ENCODE measurements around the gene NEGR1.

Gene NEGR1

DNA sequence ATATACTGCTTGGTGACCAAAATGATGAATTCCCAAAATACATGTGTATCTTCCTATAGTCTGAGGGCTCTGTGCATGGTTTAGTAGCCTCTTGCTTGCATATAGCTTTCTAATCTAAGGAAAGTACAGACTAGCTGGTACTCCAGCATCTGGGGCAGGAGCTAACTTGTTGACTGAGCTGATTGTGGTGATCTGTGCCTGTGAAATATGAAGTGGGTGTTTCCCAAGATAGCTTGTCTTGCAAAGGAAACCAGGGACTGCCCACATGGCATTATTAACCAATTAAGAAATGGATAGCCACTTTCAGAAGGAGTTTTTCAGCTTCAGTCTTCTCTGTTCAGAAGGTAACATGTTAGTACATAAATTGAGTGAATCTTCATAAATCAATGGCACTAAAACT is 219.8 kb downstream of the NEGR1 start:
- Histone ChIP-seq H3K27ac (no peak overlapping the region), H3K4me3 (no peak overlapping the region)
- DNase-seq (ENCODE audit: low spot score): no peak
- TF ChIP-seq, protein P1, sequence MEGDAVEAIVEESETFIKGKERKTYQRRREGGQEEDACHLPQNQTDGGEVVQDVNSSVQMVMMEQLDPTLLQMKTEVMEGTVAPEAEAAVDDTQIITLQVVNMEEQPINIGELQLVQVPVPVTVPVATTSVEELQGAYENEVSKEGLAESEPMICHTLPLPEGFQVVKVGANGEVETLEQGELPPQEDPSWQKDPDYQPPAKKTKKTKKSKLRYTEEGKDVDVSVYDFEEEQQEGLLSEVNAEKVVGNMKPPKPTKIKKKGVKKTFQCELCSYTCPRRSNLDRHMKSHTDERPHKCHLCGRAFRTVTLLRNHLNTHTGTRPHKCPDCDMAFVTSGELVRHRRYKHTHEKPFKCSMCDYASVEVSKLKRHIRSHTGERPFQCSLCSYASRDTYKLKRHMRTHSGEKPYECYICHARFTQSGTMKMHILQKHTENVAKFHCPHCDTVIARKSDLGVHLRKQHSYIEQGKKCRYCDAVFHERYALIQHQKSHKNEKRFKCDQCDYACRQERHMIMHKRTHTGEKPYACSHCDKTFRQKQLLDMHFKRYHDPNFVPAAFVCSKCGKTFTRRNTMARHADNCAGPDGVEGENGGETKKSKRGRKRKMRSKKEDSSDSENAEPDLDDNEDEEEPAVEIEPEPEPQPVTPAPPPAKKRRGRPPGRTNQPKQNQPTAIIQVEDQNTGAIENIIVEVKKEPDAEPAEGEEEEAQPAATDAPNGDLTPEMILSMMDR (IDR thresholded peaks at IDR 0.05): no peak

DNA sequence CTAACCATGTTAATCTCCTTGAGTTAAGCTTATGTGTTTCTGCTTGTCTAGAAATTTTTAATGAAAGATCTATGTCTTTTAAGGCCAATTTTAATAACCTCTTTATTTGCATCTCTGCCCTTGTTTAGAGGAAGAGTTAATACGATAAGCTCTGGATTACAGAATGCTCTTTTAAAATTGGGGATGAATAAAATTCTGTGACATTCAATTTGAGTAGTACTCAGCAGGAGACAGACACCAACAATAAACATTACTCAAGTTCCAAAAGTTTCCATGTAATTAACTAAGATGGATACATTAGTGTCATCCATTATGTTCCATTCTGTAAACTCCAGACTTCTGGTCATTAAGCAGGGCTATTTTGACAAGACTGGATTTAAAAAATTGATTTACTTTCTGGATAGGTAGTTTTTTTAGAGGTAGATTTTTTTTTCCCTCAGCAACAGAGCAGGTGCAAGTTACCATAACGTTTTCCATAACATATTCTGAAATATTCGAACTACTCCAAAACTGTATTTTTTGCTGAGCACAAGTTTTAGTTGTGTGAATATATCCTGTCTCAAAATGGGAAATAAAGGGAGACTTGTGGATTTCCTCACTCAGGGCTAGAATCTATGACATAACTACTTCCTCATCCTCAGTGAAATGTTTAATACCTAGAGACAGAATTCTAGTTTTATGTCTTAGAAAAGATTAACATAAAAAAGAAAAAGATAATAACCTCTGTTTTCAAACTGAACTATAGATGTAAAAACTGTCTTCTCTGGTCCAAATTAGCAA is 221.7 kb downstream of the NEGR1 start:
- DNase-seq (ENCODE audit: low spot score): no peak
- no peak overlapping the region for H3K27ac ChIP-seq
- no peak overlapping the region for H3K4me3 ChIP-seq
- TF ChIP-seq, protein P1 (IDR thresholded peaks at IDR 0.05): no peak

DNA sequence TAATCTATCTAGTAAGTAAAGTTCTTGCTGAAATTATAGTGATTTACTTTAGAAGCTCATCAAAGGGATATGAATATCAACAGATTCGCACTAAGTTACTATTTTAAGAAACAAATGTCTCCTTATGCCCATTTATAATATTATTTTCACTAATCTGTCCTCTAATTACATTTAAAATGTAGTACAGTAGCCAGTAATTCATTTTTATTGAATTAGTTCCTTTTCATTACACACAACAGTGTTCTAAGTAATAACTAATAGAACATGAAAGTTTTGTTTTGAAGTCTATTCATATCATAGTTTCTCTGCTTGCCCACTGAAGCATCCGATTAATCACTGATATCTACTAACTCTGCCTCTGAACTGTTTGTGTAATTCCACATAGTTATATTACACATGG is 225.8 kb downstream of the NEGR1 start:
- TF ChIP-seq, protein P1 (IDR thresholded peaks at IDR 0.05): no peak
- no peak for DNase-seq (ENCODE audit: low spot score)
- Histone ChIP-seq H3K27ac (no peak overlapping the region), H3K4me3 (no peak overlapping the region)

DNA sequence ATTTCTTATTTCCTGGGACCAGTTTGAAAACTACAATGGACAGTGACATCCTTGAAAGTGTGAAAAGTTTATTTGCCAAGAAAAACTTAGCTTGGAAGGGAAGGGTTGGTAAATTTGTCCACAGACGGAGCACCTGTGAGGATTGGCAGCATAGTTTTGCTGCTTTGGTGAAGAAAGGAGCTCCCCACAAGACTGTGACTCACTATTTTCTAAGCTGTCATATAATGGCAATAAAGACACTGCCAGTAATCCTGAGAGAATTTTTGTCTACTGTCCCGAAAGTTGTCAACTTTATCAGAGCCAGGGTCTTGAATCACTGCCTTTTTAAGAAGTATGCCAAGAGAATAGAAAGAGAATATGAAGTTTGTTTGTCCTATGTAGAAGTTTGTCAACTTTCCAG is 230.8 kb downstream of the NEGR1 start:
- H3K27ac ChIP-seq: no peak overlapping the region
- DNase-seq (ENCODE audit: low spot score): no peak
- H3K4me3 ChIP-seq: no peak overlapping the region
- TF ChIP-seq, protein P1 (IDR thresholded peaks at IDR 0.05): no peak

DNA sequence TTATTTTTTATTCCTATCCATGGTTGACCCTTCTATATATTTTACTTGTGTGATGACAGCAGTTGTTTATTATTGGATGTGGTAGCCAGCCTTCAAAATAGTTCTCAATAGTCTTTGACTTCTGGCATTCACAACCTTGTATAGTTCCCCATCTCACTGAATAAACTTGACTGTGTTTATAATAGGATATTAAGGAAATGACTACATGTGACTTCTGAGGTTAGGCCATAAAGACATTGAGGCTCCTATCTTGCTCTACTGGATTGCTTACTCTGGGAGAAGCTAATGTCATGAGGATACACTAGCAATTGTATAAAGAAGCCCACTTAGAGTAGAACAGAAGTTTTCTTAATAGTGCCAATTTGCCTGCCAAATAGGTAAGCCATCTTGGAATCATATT is 231.8 kb downstream of the NEGR1 start:
- Histone ChIP-seq H3K4me3 (no peak overlapping the region), H3K27ac (no peak overlapping the region)
- TF ChIP-seq, protein P1 (IDR thresholded peaks at IDR 0.05): no peak
- DNase-seq (ENCODE audit: low spot score): no peak

DNA sequence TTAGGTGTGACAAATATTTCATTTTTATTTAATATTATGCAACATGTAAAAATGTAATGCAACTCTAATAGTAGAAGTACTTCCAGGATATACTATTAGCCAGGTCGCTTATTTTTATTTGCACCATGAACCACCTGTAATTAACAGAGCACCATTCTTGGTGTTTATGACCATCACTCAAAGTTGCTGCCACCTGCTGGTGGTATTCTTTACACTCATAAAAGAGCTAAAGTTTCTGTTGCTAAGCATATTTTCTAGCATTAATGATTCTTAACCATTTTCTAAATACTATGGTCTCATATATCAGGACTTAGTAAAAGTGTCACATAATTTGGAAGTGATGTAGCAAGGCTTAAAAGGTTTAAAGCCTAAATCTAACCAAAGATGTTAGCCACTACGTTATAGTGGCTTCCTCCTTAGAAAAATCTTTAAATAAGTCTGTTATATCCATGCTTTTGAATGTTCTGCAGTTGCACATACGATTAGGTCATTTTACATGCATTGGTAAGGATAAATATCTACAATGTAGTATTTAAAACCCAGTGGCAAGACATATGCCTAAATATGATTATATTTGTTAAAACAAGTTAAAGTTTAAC is 244.5 kb downstream of the NEGR1 start:
- TF ChIP-seq, protein P1 (IDR thresholded peaks at IDR 0.05): no peak
- H3K27ac ChIP-seq: no peak overlapping the region
- DNase-seq (ENCODE audit: low spot score): no peak
- H3K4me3 ChIP-seq: no peak overlapping the region

DNA sequence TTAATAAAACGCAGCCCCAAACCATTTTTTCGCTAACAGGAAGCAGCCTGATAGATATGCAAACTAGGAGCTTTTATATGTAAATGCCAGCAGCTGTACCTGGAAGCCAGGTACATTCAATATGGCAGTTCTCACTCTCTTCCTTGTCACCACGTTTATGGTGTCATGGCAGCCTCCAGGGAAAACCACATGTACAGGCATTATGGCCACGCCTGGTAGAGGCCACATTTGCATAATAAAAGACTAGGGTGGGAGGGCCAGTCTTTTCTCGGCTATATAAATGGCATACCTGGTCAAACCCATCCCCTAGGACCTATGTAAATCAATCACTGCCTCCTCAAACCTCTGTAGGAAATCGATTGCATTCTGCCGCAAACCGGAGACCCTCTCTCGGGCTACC is 247.5 kb downstream of the NEGR1 start:
- Histone ChIP-seq H3K4me3 (no peak overlapping the region), H3K27ac (no peak overlapping the region)
- no peak for DNase-seq (ENCODE audit: low spot score)
- TF ChIP-seq, protein P1 (IDR thresholded peaks at IDR 0.05): no peak
